ENCODE results near the gene CCDC124. TPM values are rescaled to one million over a fixed set of nuclear protein-coding genes. Genes with fewer than 3 reads are reported as not detected.

CCDC124 gene
- total and polyA plus RNA-seq, 10 of the 15 experiments (the other 5 are each of a cell fraction or from before 2014, with no cell fraction given), result 3.7 to 184 (median 51.8) TPM

- TF ChIP-seq ZNF274 (IDR thresholded peaks at IDR 0.05; ENCODE audit: insufficient read depth, insufficient read length), result no peak
- TF ChIP-seq BACH1 (IDR thresholded peaks at IDR 0.05; ENCODE audit: borderline replicate concordance), result peak; percentile 89; the same call in 1 of the 2 replicates
- no peak for TF ChIP-seq RB1 (IDR thresholded peaks at IDR 0.05; ENCODE audit: borderline replicate concordance)
- TF ChIP-seq, protein P1, sequence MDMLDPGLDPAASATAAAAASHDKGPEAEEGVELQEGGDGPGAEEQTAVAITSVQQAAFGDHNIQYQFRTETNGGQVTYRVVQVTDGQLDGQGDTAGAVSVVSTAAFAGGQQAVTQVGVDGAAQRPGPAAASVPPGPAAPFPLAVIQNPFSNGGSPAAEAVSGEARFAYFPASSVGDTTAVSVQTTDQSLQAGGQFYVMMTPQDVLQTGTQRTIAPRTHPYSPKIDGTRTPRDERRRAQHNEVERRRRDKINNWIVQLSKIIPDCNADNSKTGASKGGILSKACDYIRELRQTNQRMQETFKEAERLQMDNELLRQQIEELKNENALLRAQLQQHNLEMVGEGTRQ (IDR thresholded peaks at IDR 0.05; ENCODE audit: borderline replicate concordance, low read depth, low read length), result no peak
- TF ChIP-seq MYB (IDR thresholded peaks at IDR 0.05; ENCODE audit: borderline replicate concordance, low read depth, low read length), result no peak
- TF ChIP-seq SMAD1 (IDR thresholded peaks at IDR 0.05; ENCODE audit: low read depth, partially characterized antibody), result no peak
- TF ChIP-seq ZZZ3 (IDR thresholded peaks at IDR 0.05; ENCODE audit: control insufficient read depth, insufficient read length, low read depth), result no peak
- TF ChIP-seq ZBTB40 (IDR thresholded peaks at IDR 0.05; ENCODE audit: borderline replicate concordance), result no peak
- no peak for TF ChIP-seq IRF3 (IDR thresholded peaks at IDR 0.05)
- TF ChIP-seq KLF5 (IDR thresholded peaks at IDR 0.05; ENCODE audit: partially characterized antibody), result no peak
- peak; percentile 74 for TF ChIP-seq ATF7 (IDR thresholded peaks at IDR 0.05; ENCODE audit: low read depth)
- no peak for TF ChIP-seq HCFC1 (IDR thresholded peaks at IDR 0.05; ENCODE audit: low read length)
- TF ChIP-seq CHD4 (IDR thresholded peaks at IDR 0.05), result no peak
- no peak for TF ChIP-seq BRCA1 (IDR thresholded peaks at IDR 0.05; ENCODE audit: low read depth, low read length)
- no peak for TF ChIP-seq MYC (IDR thresholded peaks at IDR 0.05; ENCODE audit: insufficient read depth, insufficient read length, insufficient replicate concordance, low read length, severe bottlenecking)
- no peak for TF ChIP-seq NR2C2 (IDR thresholded peaks at IDR 0.05; ENCODE audit: borderline replicate concordance, control insufficient read depth, insufficient read length, low read depth)
- no peak for TF ChIP-seq CBX5 (IDR thresholded peaks at IDR 0.05; ENCODE audit: low read depth)
- no peak for TF ChIP-seq YBX1 (IDR thresholded peaks at IDR 0.05)
- peak; percentile 60 to 80; a peak in 3 of 4 replicates for TF ChIP-seq IKZF2 (IDR thresholded peaks at IDR 0.05)
These were observed 17.7 kb downstream of the CCDC124 start (continued) for GRCh38 chr19:17950310-17951156.
